Osteoblast (primary cell): ENCODE results near the gene RHOG. TPM values are rescaled to one million over a fixed set of nuclear protein-coding genes. Genes with fewer than 3 reads are reported as not detected.

Experiments
- DNase-seq: peaks from one replicate; pipeline ENCODE4 v3.0.0; 2011; ENCODE audit warnings: low spot score, mixed read lengths; ENCODE audit not compliant: insufficient read length; ENCODE audit errors: missing footprints
- H2AFZ ChIP-seq: 2 replicates; pipeline ENCODE4 v1.6.0; 2011; ENCODE audit warnings: mild to moderate bottlenecking, low read length
- H3K27ac ChIP-seq: 2 replicates; pipeline ENCODE4 v1.5.1; 2011; ENCODE audit warnings: mild to moderate bottlenecking, low read depth, low read length, moderate library complexity
- H3K27me3 ChIP-seq: 2 replicates; pipeline ENCODE4 v1.6.0; 2012; ENCODE audit warnings: mild to moderate bottlenecking, control low read depth, inconsistent platforms, low read length, moderate library complexity; ENCODE audit not compliant: insufficient read depth
- H3K36me3 ChIP-seq: 2 replicates; pipeline ENCODE4 v1.5.1; 2011; ENCODE audit warnings: mild to moderate bottlenecking, low read length, control low read depth, moderate library complexity; ENCODE audit not compliant: insufficient read depth
- H3K4me1 ChIP-seq: 2 replicates; pipeline ENCODE4 v1.5.1; 2011; ENCODE audit warnings: mild to moderate bottlenecking, low read length, control low read depth, moderate library complexity; ENCODE audit not compliant: insufficient read depth
- H3K4me2 ChIP-seq: 2 replicates; pipeline ENCODE4 v1.6.0; 2011; ENCODE audit warnings: mild to moderate bottlenecking, low read length; ENCODE audit not compliant: insufficient read depth
- H3K4me3 ChIP-seq: fragments of 200-600 bp; sonication (generic); 3 replicates; pipeline ENCODE4 v1.5.1; 2012; ENCODE audit warnings: mild to moderate bottlenecking, low read length, inconsistent platforms; ENCODE audit not compliant: insufficient read depth
- H3K79me2 ChIP-seq: 2 replicates; pipeline ENCODE4 v1.6.0; 2012; ENCODE audit warnings: mild to moderate bottlenecking, low read length, control low read depth, inconsistent platforms; ENCODE audit not compliant: insufficient read depth
- H3K9me3 ChIP-seq: 2 replicates; pipeline ENCODE4 v1.5.1; 2011; ENCODE audit warnings: low read depth, low read length, control low read depth
- H4K20me1 ChIP-seq: 2 replicates; pipeline ENCODE4 v1.6.0; 2012; ENCODE audit warnings: mild to moderate bottlenecking, low read length, control low read depth; ENCODE audit not compliant: insufficient read depth
- CTCF ChIP-seq: IDR thresholded peaks from 2 replicates; pipeline ENCODE4 v1.5.1; 2011; ENCODE audit warnings: mild to moderate bottlenecking, low read depth, low read length, moderate library complexity; ENCODE audit errors: extremely low read depth
- total RNA-seq: library from RNA; depleted of rRNA; stranded (reverse); fragments of >200 nt; gene quantifications from 2 replicates; pipeline ENCODE4 v1.2.3, GENCODE V29; 2012

RHOG gene
- total RNA-seq, 1 donor, result 17.0 TPM

- Histone ChIP-seq H3K27me3 (no peaks in the 10 kb centered on the region), H3K4me1 (peaks cover 15% of the 10 kb centered on the region), H2AFZ (peak overlapping the region; percentile 13), H3K4me3 (no peak overlapping the region), H3K27ac (no peak overlapping the region), H3K9me3 (no peaks in the 10 kb centered on the region), H4K20me1 (no peaks in the 10 kb centered on the region), H3K4me2 (peak overlapping the region; percentile 1), H3K79me2 (no peaks in the 10 kb centered on the region), H3K36me3 (no peaks in the 10 kb centered on the region)
- TF ChIP-seq CTCF, result no peak
- peak; percentile 97 for DNase-seq
Observed at GRCh38 chr11:3803726-3804495, 36.8 kb downstream of the RHOG start.

- Histone ChIP-seq H3K4me1 (peaks cover 12% of the 10 kb centered on the region), H3K4me3 (no peak overlapping the region), H3K36me3 (no peaks in the 10 kb centered on the region), H3K27ac (peak overlapping the region; percentile 61), H4K20me1 (no peaks in the 10 kb centered on the region), H2AFZ (peak overlapping the region; percentile 40), H3K4me2 (peak overlapping the region; percentile 22), H3K9me3 (no peaks in the 10 kb centered on the region), H3K27me3 (no peaks in the 10 kb centered on the region), H3K79me2 (peaks cover 4% of the 10 kb centered on the region)
- no peak for TF ChIP-seq CTCF
- DNase-seq, result peak; percentile 96
Observed at GRCh38 chr11:3802011-3802790, 38.6 kb downstream of the RHOG start.

GRCh38 chr11:3799873-3800272 lies 40.9 kb downstream of the RHOG start:
- no peak overlapping the region for H3K4me2 ChIP-seq
- H3K36me3 ChIP-seq, result no peaks in the 10 kb centered on the region
- H3K4me3 ChIP-seq, result no peak overlapping the region
- peaks cover 23% of the 10 kb centered on the region for H3K4me1 ChIP-seq
- H2AFZ ChIP-seq, result no peak overlapping the region
- peaks cover 20% of the 10 kb centered on the region for H4K20me1 ChIP-seq
- H3K27me3 ChIP-seq, result no peaks in the 10 kb centered on the region
- H3K9me3 ChIP-seq, result no peaks in the 10 kb centered on the region
- H3K27ac ChIP-seq, result no peak overlapping the region
- no peak for TF ChIP-seq CTCF
- peaks cover 27% of the 10 kb centered on the region for H3K79me2 ChIP-seq
- no peak for DNase-seq

GRCh38 chr11:3799143-3799542 lies 41.6 kb downstream of the RHOG start:
- H3K4me2 ChIP-seq, result no peak overlapping the region
- peaks cover 28% of the 10 kb centered on the region for H4K20me1 ChIP-seq
- peaks cover 20% of the 10 kb centered on the region for H3K4me1 ChIP-seq
- H3K79me2 ChIP-seq, result peaks cover 35% of the 10 kb centered on the region
- H3K4me3 ChIP-seq, result no peak overlapping the region
- no peaks in the 10 kb centered on the region for H3K9me3 ChIP-seq
- peaks cover under 1% of the 10 kb centered on the region for H3K36me3 ChIP-seq
- no peaks in the 10 kb centered on the region for H3K27me3 ChIP-seq
- no peak for DNase-seq
- TF ChIP-seq CTCF, result no peak
- H2AFZ ChIP-seq, result no peak overlapping the region
- H3K27ac ChIP-seq, result no peak overlapping the region
